SH-SY5Y (cell line): ENCODE data around the gene NOL9.

Experiments used
- GATA2 ChIP-seq: IDR thresholded peaks from 2 replicates; pipeline ENCODE4 v1.6.1; 2011; ENCODE audit warnings: mild to moderate bottlenecking, low read depth, low read length
- GATA3 ChIP-seq: IDR thresholded peaks from 2 replicates; pipeline ENCODE4 v1.6.1; 2011; ENCODE audit warnings: low read depth, mild to moderate bottlenecking, low read length, moderate library complexity

DNA sequence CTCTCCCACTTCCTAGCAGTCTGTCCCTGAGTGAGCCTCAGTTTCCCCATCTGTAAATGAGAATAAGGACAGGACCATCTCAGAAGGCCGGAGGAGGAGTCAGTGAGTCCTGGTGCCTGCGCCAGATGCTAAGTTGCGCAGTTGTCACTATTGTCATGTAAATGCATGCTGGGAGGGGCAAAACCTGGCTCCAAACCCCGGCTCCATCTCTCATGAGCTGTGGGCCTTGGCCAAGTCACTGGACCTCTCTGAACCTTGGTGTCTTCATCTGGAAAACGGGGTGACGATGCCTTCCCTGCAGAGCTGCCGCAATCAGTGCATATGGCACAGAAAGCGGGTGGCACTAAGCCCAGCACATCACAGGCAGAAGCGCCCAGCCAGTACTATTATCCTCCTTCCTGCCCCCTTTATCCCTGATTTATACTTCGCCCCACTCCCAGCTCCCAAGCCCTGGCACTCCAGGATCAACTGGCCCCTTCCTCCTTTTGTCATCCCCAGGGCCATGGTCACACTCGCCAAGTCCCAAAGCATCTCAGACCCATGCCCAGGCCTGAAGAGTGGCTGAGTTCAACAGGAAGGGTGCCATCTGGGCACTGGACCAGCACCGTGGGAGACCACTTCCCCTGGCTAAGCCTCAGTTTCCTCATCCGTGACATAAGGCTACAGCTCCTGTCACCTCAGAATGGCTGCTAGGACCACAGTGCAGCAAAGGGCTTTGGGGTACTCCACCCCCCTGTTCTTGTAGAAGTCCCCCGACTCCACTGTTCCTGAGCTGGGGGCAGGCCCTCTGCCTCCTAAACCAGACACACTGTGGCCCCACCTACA, 58.6 kb downstream of the NOL9 start:
- no peak for TF ChIP-seq GATA2
- no peak for TF ChIP-seq GATA3
